Amniotic epithelial cell (primary cell): ENCODE data around the gene WNT4.

Experiments used
- DNase-seq: peaks from one replicate; pipeline ENCODE4 v3.0.0-alpha.2; 2010; ENCODE audit warnings: low read depth

Gene WNT4

GRCh38 chr1:22074803-22075202, 68.1 kb downstream of the WNT4 start:
- no peak for DNase-seq

- peak; percentile 75 for DNase-seq
These were observed 71.4 kb downstream of the WNT4 start for GRCh38 chr1:22071511-22071910.
